Subcutaneous adipose tissue (tissue), 4 donors: ENCODE measurements around the gene RAPGEF1. TPM values are rescaled to one million over a fixed set of nuclear protein-coding genes. Genes with fewer than 3 reads are reported as not detected.

ENCODE experiments used
- total RNA-seq, 4 donors: library from RNA; depleted of rRNA; stranded (reverse); fragments of >200 nt; gene quantifications; one replicate each; pipeline ENCODE4 v1.1.0, GENCODE V29; 2016
- TF ChIP-seq, protein P1 (sequence below): fragments of 450-650 bp; IDR thresholded peaks from one replicate; pipeline ENCODE4 v1.5.1; 2016; ENCODE audit warnings: low read depth, mild to moderate bottlenecking, control low read depth, antibody characterized with exemption, moderate library complexity

RAPGEF1 gene
- total RNA-seq, 4 donors from 2014 or later = 47.1 to 79.5 (median 61.4) TPM

DNA sequence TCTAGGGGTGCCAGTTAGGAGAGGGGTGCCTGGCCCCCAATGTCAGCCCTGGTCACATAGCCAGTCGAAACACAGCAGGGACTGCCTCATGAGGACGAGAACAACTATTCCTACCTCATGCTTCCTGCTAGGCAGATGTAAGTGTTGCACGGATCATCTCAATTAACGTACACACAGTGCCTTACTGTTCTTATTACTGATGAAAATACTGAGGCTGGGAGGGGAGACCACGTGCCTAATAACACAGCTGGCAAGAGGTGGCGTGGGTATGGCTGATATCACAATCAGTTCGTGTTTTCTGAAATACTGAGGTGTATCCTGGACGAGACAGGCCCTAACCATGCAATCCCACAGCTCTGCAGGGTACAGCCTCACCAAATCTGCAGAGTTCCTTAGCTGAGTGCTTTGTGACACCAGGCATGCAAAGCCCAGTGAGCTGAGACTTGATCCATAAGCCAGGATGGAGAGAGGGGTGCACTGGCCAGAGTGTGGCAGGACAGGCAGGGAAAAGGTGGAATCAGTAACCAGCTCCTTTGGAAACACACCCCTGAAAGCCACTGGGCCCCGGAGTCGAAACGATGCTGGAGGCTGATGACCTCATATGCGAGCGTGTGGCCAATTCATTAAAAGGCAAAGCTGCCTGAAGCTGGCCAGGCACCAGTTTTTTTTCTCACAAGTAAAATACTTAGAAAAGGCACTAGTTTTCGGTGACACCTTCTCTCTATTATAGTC is 130.6 kb downstream of the RAPGEF1 start:
- TF ChIP-seq, protein P1, sequence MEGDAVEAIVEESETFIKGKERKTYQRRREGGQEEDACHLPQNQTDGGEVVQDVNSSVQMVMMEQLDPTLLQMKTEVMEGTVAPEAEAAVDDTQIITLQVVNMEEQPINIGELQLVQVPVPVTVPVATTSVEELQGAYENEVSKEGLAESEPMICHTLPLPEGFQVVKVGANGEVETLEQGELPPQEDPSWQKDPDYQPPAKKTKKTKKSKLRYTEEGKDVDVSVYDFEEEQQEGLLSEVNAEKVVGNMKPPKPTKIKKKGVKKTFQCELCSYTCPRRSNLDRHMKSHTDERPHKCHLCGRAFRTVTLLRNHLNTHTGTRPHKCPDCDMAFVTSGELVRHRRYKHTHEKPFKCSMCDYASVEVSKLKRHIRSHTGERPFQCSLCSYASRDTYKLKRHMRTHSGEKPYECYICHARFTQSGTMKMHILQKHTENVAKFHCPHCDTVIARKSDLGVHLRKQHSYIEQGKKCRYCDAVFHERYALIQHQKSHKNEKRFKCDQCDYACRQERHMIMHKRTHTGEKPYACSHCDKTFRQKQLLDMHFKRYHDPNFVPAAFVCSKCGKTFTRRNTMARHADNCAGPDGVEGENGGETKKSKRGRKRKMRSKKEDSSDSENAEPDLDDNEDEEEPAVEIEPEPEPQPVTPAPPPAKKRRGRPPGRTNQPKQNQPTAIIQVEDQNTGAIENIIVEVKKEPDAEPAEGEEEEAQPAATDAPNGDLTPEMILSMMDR = no peak

DNA sequence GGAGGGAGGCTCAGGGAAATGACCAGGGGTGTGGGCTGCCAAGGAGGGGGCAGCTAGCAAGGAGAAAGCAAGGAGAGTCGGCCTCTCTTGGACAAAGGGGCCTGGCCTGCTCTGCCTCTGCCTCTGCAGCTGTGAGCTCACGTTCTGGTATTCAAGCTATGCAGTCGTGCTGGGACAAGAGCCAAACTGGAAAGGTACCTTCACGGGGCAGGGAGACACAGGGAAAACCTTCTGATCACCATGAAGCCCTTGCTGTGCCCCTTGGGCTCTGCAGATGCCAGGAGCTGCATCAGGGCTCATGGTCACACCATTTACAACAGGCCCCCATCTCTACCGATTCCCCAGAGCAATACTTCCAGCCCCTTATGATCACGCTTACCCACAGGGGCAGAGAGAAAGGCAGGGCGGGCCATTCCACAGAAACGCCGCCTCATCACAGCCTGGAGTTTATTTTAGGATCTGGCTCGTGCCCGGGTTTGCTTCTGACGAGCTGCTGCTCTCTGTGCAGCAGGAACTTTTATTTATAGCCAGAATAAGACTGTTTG is 131.3 kb downstream of the RAPGEF1 start:
- TF ChIP-seq, protein P1 = no peak

DNA sequence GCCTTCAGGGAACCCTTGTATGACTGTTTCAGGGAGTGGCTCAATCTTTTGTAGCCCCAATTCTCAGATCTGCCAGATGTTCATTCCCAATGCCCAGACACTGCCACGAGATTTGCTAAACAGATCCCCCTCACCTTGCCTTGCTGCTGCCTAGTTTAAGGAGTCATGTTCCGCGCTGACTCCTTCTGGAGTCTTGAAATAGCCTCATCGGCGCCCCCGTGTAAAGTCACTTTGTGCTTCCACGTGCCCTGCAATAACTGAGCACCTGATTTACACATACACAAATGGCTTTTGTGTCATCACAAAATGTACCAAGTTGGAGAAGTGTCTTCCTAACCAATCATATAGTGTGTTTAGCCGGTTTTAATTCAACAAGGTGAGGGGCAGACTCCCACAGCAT is 132.3 kb downstream of the RAPGEF1 start:
- TF ChIP-seq, protein P1 = no peak

DNA sequence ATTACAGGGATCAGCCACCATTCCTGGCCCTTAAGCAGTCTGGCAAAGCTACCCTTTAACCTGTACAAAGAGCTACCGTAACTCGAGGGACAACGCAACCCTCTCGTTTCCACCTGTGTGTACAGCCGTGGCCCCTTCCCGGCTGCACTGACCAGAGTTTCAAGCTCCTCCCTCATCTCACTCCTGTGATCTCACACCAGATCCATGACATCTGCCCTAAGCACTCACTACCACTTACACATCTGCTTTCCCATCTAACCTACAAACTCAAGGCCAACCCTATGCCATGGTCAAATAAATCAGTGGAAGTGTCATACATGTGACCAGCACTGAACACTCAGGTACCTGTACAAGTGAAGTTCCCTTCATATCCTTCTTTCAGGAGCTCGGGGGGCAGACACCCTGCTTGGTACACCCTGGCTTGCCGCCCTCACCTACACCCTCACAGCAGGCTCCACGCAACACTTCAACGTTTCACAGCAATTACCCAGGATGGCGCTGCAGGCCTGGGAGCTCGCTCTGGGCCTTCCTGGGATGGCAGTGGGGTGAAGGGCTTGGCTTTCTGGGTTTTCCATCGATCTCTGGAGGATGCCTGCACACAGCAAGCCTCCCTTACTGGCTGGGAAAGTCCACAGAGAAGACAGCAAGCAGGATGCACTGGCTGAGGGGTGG is 132.8 kb downstream of the RAPGEF1 start:
- TF ChIP-seq, protein P1 = no peak

DNA sequence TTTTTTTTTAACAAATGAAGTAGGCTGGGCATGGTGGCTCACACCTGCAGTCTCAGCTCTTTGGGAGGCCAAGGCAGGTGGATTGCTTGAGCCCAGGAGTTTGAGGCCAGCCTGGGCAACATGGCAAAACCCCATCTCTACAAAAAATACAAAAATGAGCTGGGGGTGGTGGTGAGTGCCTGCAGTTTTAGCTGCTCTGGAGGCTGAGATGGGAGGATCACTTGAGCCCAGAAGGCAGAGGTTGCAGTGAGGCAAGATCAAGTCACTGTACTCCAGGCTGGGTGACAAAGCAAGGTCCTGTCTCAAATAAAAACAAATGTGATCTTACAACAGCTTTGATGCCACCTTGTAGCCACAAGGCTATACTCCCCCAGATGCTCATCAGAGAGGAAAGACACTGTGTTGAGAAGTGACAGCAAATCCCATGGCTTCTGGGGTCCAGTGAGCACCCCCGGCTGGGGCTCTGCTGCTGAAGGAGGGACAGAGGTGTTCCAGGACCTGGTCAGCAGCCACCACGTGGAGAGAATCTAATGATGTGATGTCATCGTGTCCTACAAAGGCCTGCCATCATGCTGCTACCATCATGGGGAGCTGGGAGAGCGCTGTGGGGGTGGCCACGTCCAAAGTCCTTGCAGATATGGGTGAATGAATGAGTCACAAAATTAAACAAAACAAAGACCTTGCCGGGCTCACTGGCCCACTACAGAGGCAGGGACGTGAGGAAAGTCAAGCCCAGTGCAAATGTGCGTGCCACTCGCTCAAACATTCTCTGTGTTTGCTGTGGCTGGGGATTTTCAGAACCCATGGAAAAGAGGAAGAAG is 133.9 kb downstream of the RAPGEF1 start:
- TF ChIP-seq, protein P1 = no peak

DNA sequence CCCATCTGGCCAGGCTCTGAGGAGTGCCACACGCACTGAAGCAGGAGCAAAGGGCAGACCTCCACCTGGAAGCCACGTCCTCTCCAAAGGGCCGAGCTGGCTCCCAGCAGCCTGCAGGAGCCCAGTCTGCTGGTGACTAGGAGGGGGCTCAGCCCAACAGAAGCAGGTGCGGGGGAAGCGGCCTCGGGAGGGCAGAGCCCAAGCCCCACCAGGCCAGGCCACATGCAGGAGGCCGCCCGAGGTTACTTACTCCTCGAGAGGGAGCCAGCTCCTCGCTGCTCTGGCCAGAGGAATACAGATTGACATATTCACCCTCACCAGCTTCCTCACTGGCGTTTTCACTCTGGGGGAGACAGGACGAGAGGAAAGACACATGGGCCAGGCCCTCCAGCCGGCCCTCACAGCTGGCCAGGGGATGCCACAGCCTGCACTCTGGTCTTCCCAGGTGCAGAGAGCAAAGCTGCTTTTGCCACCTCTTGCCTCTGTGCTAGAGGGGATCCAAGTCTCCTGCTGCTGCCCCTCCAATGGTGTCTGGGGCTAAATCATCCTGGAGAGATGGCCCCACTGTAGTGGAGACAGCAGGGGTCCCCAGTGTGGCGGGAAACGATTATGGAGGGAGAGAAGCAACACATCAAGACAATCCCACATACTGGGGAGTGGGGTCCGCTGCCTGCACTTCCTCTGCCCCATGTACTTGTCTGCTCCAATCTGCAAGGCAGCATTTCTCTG is 136.0 kb downstream of the RAPGEF1 start:
- TF ChIP-seq, protein P1 = no peak
